ENCODE measurements around the gene ADRA2B.
"Not testable (repeated sequence)": the region's sequence is repeated elsewhere in the genome, so short reads cannot be mapped to it uniquely, and the experiment has no call there.

ADRA2B gene

DNA sequence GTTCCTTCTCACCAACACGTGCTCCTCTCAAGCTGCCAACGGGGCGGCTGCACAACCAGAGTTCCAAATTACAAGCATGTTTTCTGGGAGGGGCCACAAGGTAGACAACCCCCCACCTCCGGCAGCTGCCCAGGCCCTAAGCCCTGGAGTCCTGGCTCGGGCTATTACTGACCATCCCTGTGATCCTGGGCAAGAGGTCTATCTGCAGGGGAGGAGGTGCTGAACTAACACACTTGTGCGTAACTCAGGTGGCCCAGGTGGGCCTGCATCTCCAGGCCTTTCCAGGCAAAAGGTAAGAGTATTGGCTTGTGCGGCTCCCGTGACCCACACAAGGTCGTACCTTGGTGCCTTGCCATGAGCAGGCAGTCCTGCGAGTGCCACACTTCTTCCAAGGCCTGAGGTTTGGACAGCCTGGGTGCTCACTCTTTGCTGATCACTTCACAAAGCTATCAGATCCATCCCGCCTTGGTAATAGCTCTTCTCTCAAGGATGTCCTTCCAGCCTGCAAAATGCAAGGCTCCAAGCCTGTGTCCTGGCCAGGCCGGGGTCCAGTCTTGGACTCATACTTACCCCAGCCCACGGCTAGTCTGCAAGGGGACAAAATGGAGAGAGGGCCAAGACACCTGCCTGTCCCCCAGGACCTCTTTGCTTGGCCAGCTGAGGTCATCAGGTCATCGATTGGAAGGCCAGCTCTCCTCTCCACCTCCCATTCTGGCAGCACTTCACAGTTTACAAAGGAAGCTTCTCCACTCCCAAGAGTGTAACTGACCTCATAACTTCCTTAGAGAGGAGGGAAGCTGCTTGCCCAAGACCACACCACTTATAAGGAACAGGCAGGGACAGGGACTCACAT lies 33.9 kb downstream of the ADRA2B start:
- no peak for DNase-seq (ENCODE audit: low read depth, low spot score)
- Histone ChIP-seq H3K36me3 (ENCODE audit: insufficient read depth, low read length) (no peaks in the 10 kb centered on the region), H3K27ac (no peak overlapping the region), H3K4me3 (no peak overlapping the region), H3K9ac (ENCODE audit: insufficient read length) (no peak overlapping the region), H3K9me3 (ENCODE audit: low read depth, low read length) (no peaks in the 10 kb centered on the region)
- no peak for TF ChIP-seq POLR2AphosphoS5 (IDR thresholded peaks at IDR 0.05; ENCODE audit: borderline replicate concordance, low read depth, low read length)
- no peak for TF ChIP-seq EZH2 (IDR thresholded peaks at IDR 0.05)
- no peak for TF ChIP-seq FOXP2 (optimal IDR thresholded peaks at IDR 0.05; ENCODE audit: control extremely low read depth, extremely low read length, insufficient read depth)

DNA sequence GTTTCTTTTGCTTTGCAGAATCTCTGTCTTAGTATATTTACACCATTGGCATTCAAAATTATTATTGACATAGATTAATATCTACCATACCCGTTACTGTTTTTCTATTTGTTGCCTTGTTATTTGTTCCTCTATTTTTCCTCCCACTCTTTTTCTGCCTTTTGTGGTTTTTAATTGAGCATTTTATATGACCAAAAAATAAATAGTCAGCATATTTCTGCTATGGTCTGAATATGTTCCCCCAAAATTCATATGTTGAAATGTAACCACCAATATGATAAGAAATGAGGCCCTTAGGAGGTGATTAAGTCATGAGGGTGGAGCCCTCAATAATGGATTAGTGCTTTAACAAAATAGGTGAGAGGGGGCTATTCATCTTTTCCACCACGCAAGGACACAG lies 35.3 kb downstream of the ADRA2B start:
- Histone ChIP-seq H3K36me3 (ENCODE audit: insufficient read depth, low read length) (no peaks in the 10 kb centered on the region), H3K27ac (no peak overlapping the region), H3K9me3 (ENCODE audit: low read depth, low read length) (no peaks in the 10 kb centered on the region), H3K9ac (ENCODE audit: insufficient read length) (no peak overlapping the region), H3K4me3 (no peak overlapping the region)
- TF ChIP-seq EZH2 (IDR thresholded peaks at IDR 0.05) = no peak
- no peak for TF ChIP-seq FOXP2 (optimal IDR thresholded peaks at IDR 0.05; ENCODE audit: control extremely low read depth, extremely low read length, insufficient read depth)
- no peak for TF ChIP-seq POLR2AphosphoS5 (IDR thresholded peaks at IDR 0.05; ENCODE audit: borderline replicate concordance, low read depth, low read length)
- DNase-seq (ENCODE audit: low read depth, low spot score) = no peak

DNA sequence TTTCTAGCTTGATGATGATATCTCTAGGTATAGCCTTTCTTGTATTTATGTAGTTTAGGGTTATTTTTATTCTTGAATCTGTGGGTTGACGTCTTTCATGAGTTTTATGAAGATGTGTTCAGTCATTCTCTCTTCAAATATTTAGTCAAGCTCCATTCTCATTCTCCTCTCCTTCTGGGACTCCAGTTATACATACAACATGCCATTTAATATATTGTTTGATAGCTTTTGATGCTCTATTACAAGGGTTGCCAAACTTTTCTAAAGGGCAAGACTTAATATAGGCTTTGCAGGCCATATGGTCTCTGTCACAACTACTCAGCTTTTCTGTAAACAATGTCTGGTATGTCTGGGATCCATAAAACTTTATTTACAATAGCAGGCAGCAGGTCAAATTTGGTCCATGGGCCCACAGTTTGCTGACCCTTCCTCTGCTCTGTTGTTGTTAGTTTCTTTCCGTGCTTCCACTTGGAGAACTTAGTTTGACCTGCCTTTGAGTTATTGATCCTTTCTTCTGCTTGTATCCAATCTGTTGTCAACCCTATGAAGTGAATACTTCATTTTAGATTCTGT lies 41.1 kb downstream of the ADRA2B start:
- no peak overlapping the region for H3K9ac ChIP-seq (ENCODE audit: insufficient read length)
- no peaks in the 10 kb centered on the region for H3K9me3 ChIP-seq (ENCODE audit: low read depth, low read length)
- no peak for TF ChIP-seq POLR2AphosphoS5 (IDR thresholded peaks at IDR 0.05; ENCODE audit: borderline replicate concordance, low read depth, low read length)
- TF ChIP-seq FOXP2 (optimal IDR thresholded peaks at IDR 0.05; ENCODE audit: control extremely low read depth, extremely low read length, insufficient read depth) = no peak
- TF ChIP-seq EZH2 (IDR thresholded peaks at IDR 0.05) = no peak
- DNase-seq (ENCODE audit: low read depth, low spot score) = no peak
- no peak overlapping the region for H3K27ac ChIP-seq
- H3K36me3 ChIP-seq (ENCODE audit: insufficient read depth, low read length) = no peaks in the 10 kb centered on the region
- no peak overlapping the region for H3K4me3 ChIP-seq

DNA sequence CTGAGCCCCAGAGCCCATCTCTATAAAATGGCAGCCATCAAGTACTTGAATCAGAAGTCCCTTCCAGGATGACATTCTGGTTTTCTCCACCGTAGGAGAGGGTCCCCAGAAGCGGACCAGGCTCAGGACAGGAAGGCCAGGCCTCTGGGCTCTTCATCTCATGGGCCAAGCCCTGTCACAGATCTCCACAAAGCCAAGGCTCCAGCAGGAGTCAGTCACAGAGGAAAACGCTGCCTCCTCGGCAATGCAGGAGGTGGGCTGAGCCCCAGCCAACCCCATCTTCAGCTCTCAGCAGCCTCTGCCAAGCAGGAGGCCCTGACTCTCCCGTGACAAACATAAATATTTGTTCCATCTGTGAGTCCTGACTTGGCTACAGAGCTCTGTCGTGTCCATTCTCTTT lies 42.2 kb downstream of the ADRA2B start:
- Histone ChIP-seq H3K9ac (ENCODE audit: insufficient read length) (no peak overlapping the region), H3K36me3 (ENCODE audit: insufficient read depth, low read length) (no peaks in the 10 kb centered on the region), H3K27ac (no peak overlapping the region), H3K4me3 (no peak overlapping the region), H3K9me3 (ENCODE audit: low read depth, low read length) (no peaks in the 10 kb centered on the region)
- no peak for TF ChIP-seq EZH2 (IDR thresholded peaks at IDR 0.05)
- TF ChIP-seq POLR2AphosphoS5 (IDR thresholded peaks at IDR 0.05; ENCODE audit: borderline replicate concordance, low read depth, low read length) = no peak
- no peak for TF ChIP-seq FOXP2 (optimal IDR thresholded peaks at IDR 0.05; ENCODE audit: control extremely low read depth, extremely low read length, insufficient read depth)
- DNase-seq (ENCODE audit: low read depth, low spot score) = no peak

DNA sequence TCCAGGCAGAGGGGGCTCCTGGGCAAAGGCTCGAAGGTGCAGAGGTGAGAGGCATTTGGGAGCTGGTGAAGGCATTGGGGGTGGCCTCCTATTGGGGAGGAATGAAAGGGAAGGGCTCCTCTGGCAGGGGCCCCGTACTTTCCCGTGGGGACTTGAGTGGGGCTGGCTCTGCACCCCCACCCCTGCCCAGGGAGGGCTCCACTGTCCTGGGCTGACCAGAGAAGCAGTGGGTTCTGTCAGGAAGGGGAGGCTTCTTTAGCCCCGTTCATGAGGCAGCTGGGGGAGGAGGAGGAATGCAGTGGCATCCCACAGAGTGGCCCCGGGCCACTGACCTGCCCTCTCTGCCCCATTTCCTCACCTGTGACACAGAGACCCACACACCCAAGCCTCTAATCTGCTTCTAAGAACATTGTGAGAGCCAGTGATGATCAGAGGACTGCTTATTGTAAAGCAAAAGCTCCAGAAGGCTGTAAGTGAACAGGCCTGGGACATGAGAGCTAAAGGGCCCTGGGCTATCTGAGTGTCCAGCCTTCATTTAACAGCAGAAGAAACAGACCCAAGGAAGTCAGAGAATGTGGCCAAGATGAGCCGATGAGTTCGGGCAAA lies 43.1 kb downstream of the ADRA2B start:
- H3K9me3 ChIP-seq (ENCODE audit: low read depth, low read length) = no peaks in the 10 kb centered on the region
- H3K4me3 ChIP-seq = no peak overlapping the region
- TF ChIP-seq EZH2 (IDR thresholded peaks at IDR 0.05) = no peak
- no peak for TF ChIP-seq FOXP2 (optimal IDR thresholded peaks at IDR 0.05; ENCODE audit: control extremely low read depth, extremely low read length, insufficient read depth)
- TF ChIP-seq POLR2AphosphoS5 (IDR thresholded peaks at IDR 0.05; ENCODE audit: borderline replicate concordance, low read depth, low read length) = no peak
- H3K9ac ChIP-seq (ENCODE audit: insufficient read length) = no peak overlapping the region
- no peak for DNase-seq (ENCODE audit: low read depth, low spot score)
- no peaks in the 10 kb centered on the region for H3K36me3 ChIP-seq (ENCODE audit: insufficient read depth, low read length)
- H3K27ac ChIP-seq = no peak overlapping the region

DNA sequence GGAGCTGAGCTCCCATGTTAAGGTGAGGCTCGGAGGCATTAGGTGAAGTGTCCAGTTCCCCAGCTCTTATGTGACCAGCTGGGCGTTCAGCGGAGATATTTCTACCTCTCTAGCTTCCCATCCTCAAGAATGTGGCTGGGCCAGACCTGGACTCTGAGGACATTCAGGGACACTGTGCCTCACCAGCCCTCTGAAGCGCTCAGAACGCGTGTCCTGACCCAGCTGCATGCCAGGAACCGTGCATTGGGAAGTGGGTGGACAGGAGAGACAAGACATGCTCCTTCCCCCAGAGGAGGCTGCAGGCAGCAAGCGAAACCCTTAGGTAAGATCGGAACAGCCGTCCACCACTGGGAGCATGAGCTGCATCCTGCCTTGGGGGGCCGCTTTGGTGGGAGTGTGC lies 43.6 kb downstream of the ADRA2B start:
- Histone ChIP-seq H3K36me3 (ENCODE audit: insufficient read depth, low read length) (no peaks in the 10 kb centered on the region), H3K9ac (ENCODE audit: insufficient read length) (no peak overlapping the region), H3K27ac (no peak overlapping the region), H3K4me3 (no peak overlapping the region), H3K9me3 (ENCODE audit: low read depth, low read length) (no peaks in the 10 kb centered on the region)
- no peak for TF ChIP-seq EZH2 (IDR thresholded peaks at IDR 0.05)
- TF ChIP-seq FOXP2 (optimal IDR thresholded peaks at IDR 0.05; ENCODE audit: control extremely low read depth, extremely low read length, insufficient read depth) = no peak
- no peak for TF ChIP-seq POLR2AphosphoS5 (IDR thresholded peaks at IDR 0.05; ENCODE audit: borderline replicate concordance, low read depth, low read length)
- no peak for DNase-seq (ENCODE audit: low read depth, low spot score)

DNA sequence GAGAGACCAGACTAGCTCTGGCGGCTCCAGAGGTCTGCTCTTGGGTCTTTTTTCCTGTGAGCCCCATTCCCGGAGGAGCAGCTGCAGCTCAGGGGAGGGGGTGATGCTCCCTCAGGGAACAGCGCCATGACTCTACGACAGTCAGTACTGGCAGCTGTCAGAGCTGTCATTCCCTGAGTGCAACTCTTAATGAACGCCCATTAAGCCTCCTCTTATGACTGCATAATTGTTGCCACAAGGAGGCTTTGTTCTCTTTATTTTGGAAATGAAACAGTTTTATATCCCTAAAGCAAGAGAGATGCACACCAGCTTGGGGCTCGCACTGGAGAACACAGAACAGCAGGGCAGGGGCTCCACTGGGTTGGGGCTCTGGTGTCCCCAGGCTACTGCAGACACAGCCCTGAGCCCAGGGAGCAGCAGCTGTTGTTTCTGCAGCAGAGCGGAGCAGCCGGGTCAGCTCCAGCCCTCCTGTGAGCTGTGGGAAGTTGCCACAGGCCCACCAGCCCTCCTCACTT lies 44.3 kb downstream of the ADRA2B start:
- H3K9ac ChIP-seq (ENCODE audit: insufficient read length); H3K27ac ChIP-seq; H3K4me3 ChIP-seq; H3K9me3 ChIP-seq (ENCODE audit: low read depth, low read length); DNase-seq (ENCODE audit: low read depth, low spot score); H3K36me3 ChIP-seq (ENCODE audit: insufficient read depth, low read length): not testable (repeated sequence)

DNA sequence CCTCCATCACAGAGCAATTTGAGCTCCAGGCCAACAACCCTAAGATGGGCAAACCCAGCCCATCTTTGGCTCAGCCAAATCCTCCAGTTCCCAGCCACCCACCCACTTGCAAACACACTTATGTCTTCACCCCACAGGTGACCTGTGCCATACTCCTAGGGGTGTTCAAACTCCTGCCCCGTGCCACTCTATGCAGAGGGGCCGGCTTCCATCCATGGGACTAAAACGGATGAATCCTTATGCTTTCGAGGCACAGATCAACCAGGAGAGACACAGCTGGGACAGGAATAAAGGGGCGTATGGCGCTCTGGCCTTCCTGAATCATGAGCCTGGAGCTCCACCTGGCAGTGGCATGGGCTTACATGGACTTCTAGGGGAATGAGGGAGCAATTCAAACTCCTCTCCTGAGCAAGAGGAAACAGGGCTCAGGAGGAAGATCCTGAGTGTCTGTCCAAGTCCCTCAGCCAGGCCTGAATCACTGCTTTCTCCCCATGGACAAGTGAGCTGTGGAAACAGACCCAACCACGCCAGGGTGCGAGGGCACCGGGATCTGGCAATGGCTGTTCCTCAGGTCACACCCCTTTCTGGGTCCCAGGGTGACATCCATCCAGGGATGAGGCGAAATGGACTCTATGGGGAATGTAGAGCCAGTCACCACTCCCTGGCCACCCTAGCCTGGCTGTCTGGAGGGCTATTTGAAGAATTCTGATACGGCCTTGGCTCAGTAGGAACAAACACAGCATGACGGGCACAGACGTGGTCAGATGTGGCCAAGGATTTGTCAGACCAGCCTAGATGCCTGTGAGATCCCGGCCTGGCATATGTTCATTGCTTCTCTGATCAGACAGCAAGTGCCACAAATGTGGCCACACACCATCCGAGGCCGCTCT lies 45.0 kb downstream of the ADRA2B start:
- H3K9me3 ChIP-seq (ENCODE audit: low read depth, low read length); H3K27ac ChIP-seq; H3K36me3 ChIP-seq (ENCODE audit: insufficient read depth, low read length); H3K4me3 ChIP-seq; H3K9ac ChIP-seq (ENCODE audit: insufficient read length); DNase-seq (ENCODE audit: low read depth, low spot score): not testable (repeated sequence)

DNA sequence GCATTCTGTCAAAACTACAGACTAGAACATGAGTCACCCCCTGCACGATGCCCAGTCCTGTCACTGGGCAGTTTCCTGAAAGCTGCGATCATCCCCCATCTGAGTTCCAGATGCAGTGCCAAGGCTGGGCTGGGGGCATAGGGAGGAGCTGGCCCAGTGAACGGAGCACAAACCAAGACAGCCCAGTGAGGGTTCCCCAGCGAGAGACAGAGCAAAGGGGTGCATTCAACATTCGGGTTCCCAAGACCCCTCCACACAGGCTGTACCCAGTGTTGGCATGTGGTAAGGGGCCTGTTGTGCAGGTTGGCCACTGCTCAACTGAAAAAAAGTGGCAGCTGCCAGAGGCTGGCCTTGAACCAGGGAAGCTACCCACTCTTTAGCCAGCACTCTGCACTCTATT lies 46.0 kb downstream of the ADRA2B start:
- H3K9me3 ChIP-seq (ENCODE audit: low read depth, low read length); H3K4me3 ChIP-seq; DNase-seq (ENCODE audit: low read depth, low spot score); H3K9ac ChIP-seq (ENCODE audit: insufficient read length); H3K27ac ChIP-seq; H3K36me3 ChIP-seq (ENCODE audit: insufficient read depth, low read length): not testable (repeated sequence)

DNA sequence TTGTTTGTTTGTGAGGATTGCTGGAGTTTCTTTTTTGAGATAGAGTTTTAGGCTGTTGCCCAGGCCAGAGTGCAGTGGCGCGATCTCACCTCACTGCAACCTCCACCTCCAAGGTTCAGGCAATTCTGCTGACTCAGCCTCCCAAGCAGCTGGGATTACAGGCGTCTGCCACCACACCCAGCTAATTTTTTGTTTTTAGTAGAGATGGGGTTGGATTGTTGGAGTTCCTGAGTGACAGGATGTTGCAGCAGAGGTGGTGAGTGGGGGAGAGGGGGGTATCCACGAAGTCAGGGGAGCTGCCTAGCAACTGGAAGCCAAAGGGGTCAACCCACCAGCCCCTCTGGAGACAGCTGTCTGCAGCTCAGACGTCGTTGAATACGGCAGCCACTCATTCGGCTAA lies 46.5 kb downstream of the ADRA2B start:
- H3K36me3 ChIP-seq (ENCODE audit: insufficient read depth, low read length); H3K4me3 ChIP-seq; H3K27ac ChIP-seq; H3K9me3 ChIP-seq (ENCODE audit: low read depth, low read length); H3K9ac ChIP-seq (ENCODE audit: insufficient read length); DNase-seq (ENCODE audit: low read depth, low spot score): not testable (repeated sequence)

DNA sequence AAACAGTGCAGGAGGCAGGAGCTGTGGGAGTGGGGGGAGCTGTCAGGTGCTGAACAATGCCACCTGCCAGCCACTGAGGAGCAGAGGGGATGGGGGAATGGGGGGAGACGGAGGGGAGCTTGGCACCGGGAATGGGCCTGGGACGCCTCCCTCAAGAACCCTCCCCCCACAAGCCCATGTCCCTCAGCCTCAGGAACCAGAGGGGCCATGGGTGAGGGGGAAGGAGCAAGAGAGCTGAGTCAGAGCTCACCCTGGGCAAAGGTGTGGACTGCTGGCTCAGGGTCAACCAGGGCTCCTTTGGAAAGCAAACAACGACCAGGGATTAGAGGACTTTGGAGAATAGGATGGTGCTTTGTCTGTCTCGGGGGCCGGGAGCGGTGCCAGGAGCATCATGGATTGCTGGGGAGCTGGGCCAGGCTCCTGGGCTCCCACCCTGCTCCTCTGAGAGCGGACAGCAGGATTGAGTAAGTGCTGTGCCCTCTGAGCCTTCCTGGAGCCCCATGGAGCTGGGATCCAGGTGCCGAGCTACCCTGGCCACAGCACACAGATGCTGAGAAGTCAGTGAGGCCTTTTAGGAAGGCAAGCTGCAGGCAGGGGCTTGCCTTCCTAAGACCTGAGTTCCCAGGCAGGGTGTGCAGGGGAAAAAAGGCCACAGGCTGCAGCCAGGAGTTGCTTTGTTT lies 48.3 kb downstream of the ADRA2B start:
- not testable (repeated sequence) for H3K36me3 ChIP-seq (ENCODE audit: insufficient read depth, low read length); DNase-seq (ENCODE audit: low read depth, low spot score); H3K9ac ChIP-seq (ENCODE audit: insufficient read length); H3K4me3 ChIP-seq; H3K9me3 ChIP-seq (ENCODE audit: low read depth, low read length); H3K27ac ChIP-seq

All from SK-N-MC (cell line).